H1 (cell line): ENCODE data around the gene TOR1AIP1. TPM values are rescaled to one million over a fixed set of nuclear protein-coding genes. Genes with fewer than 3 reads are reported as not detected.
A peak's percentile ranks its signal among the peaks of the same experiment; 100 is the strongest.

ENCODE experiments used
- CTCF ChIA-PET: fragments of 300-600 bp; sonication (Branson Sonifier 250); formaldehyde crosslinking; loops from one replicate; lab custom pipeline; 2021; ENCODE audit not compliant: partially characterized antibody; lab: Charles Lee
- POLR2A ChIA-PET: fragments of 300-600 bp; sonication (Branson Sonifier 250); formaldehyde crosslinking; loops from one replicate; lab custom pipeline; 2021; ENCODE audit warnings: inconsistent platforms; ENCODE audit not compliant: partially characterized antibody; lab: Charles Lee
- DNase-seq, 2 experiments: peaks; one replicate each; pipeline versions ENCODE4 v3.0.0 to v3.0.0-alpha.2; 2010 to 2022; ENCODE audit warnings: low spot score in 2 of 2, low read depth in 1 of 2, mixed read lengths in 1 of 2
- FAIRE-seq: peaks from 2 replicates; lab custom pipeline; 2011; peaks lifted over from hg19 to GRCh38; lab: Jason Lieb, UNC
- H2AFZ ChIP-seq: 2 replicates; pipeline ENCODE4 v1.8.1; 2012; ENCODE audit warnings: low read length, inconsistent platforms
- H2AK5ac ChIP-seq: 2 replicates; pipeline ENCODE4 v1.6.1; 2013; ENCODE audit warnings: low read depth, low read length
- H2BK120ac ChIP-seq: replicated peaks from 2 replicates; pipeline ENCODE3; 2013; ENCODE audit warnings: low read depth, low read length, inconsistent platforms
- H2BK12ac ChIP-seq: 2 replicates; pipeline ENCODE4 v1.6.1; 2013; ENCODE audit warnings: low read depth, low read length
- H2BK15ac ChIP-seq: 2 replicates; pipeline ENCODE4 v1.6.1; 2013; ENCODE audit warnings: low read length
- H2BK20ac ChIP-seq: 2 replicates; pipeline ENCODE4 v1.6.1; 2013; ENCODE audit warnings: low read length
- H2BK5ac ChIP-seq: 2 replicates; pipeline ENCODE4 v1.6.1; 2013; ENCODE audit warnings: low read depth, low read length
- H3K14ac ChIP-seq: 2 replicates; pipeline ENCODE4 v1.6.1; 2013; ENCODE audit warnings: inconsistent platforms; ENCODE audit not compliant: insufficient read length
- H3K18ac ChIP-seq: 2 replicates; pipeline ENCODE4 v1.6.1; 2013; ENCODE audit warnings: low read length; ENCODE audit errors: extremely low read depth
- H3K23ac ChIP-seq: 2 replicates; pipeline ENCODE4 v1.6.1; 2013; ENCODE audit warnings: inconsistent platforms; ENCODE audit not compliant: insufficient read length
- H3K23me2 ChIP-seq: 2 replicates; pipeline ENCODE4 v1.6.1; 2013; ENCODE audit warnings: low read depth, low read length
- H3K27ac ChIP-seq: 2 replicates; pipeline ENCODE4 v1.6.1; 2011; ENCODE audit warnings: low read depth, low read length, inconsistent platforms
- H3K27me3 ChIP-seq, 4 experiments: replicated peaks in 1 of 4; 1 replicate in 1 of 4; 2 replicates in 3 of 4; pipeline versions ENCODE4 v1.6.1 to v1.8.1; 2011 to 2013; ENCODE audit warnings: low read length in 3 of 4, mild to moderate bottlenecking in 3 of 4, inconsistent platforms in 2 of 4, mixed read lengths in 2 of 4, moderate library complexity in 1 of 4; ENCODE audit not compliant: control insufficient read depth in 3 of 4, insufficient read depth in 3 of 4; ENCODE audit errors: extremely low read depth in 1 of 4
- H3K36me3 ChIP-seq, 4 experiments: 2 replicates each; pipeline versions ENCODE4 v1.6.1 to v1.8.1; 2011 to 2013; ENCODE audit warnings: mild to moderate bottlenecking in 4 of 4, low read length in 3 of 4, moderate library complexity in 2 of 4, control low read depth in 1 of 4, inconsistent platforms in 1 of 4; ENCODE audit not compliant: insufficient read depth in 4 of 4, control insufficient read depth in 2 of 4
- H3K4ac ChIP-seq: replicated peaks from 2 replicates; pipeline ENCODE3; 2013; ENCODE audit warnings: low read length, low read depth, mixed read lengths, inconsistent platforms; ENCODE audit not compliant: insufficient read length
- H3K4me1 ChIP-seq, 4 experiments: replicated peaks in 1 of 4; 1 replicate in 1 of 4; 2 replicates in 3 of 4; pipeline versions ENCODE4 v1.6.1 to v1.8.1; 2011 to 2013; ENCODE audit warnings: low read length in 3 of 4, inconsistent platforms in 2 of 4, mixed read lengths in 1 of 4; ENCODE audit not compliant: insufficient read depth in 4 of 4, control insufficient read depth in 3 of 4
- H3K4me2 ChIP-seq, 2 experiments: 2 replicates each; pipeline versions ENCODE4 v1.6.1 to v1.8.1; 2011 to 2013; ENCODE audit warnings: low read depth in 2 of 2, low read length in 2 of 2, control low read depth in 1 of 2, inconsistent platforms in 1 of 2, mild to moderate bottlenecking in 1 of 2; ENCODE audit not compliant: insufficient read depth in 1 of 2
- H3K4me3 ChIP-seq, 4 experiments: fragments of 200-600, 300-600 bp in 1 of 4; sonication (generic), shearing (Covaris generic), sonication (Bioruptor Twin) in 1 of 4; 2 replicates each; pipeline versions ENCODE4 v1.5.1 to v1.8.1; 2011 to 2016; ENCODE audit warnings: low read length in 4 of 4, low read depth in 3 of 4, control low read depth in 2 of 4, inconsistent platforms in 2 of 4, mild to moderate bottlenecking in 2 of 4, mixed read lengths in 1 of 4, moderate library complexity in 1 of 4; ENCODE audit not compliant: insufficient read depth in 2 of 4; ENCODE audit errors: extremely low read depth in 1 of 4
- H3K56ac ChIP-seq: replicated peaks from 2 replicates; pipeline ENCODE3; 2013; ENCODE audit warnings: low read depth, mild to moderate bottlenecking, mixed read lengths, low read length, inconsistent platforms; ENCODE audit not compliant: insufficient read length
- H3K79me1 ChIP-seq: 2 replicates; pipeline ENCODE4 v1.6.1; 2013; ENCODE audit warnings: low read depth, low read length, control low read depth
- H3K79me2 ChIP-seq, 2 experiments: 2 replicates each; pipeline versions ENCODE4 v1.6.1 to v1.8.1; 2012 to 2013; ENCODE audit warnings: low read length in 2 of 2, mild to moderate bottlenecking in 2 of 2, inconsistent platforms in 1 of 2; ENCODE audit not compliant: insufficient read depth in 2 of 2, control insufficient read depth in 1 of 2
- H3K9ac ChIP-seq, 4 experiments: replicated peaks in 1 of 4; 1 replicate in 1 of 4; 2 replicates in 3 of 4; pipeline versions ENCODE4 v1.6.1 to v1.8.1; 2011 to 2013; ENCODE audit warnings: low read depth in 3 of 4, low read length in 3 of 4, control low read depth in 2 of 4, mild to moderate bottlenecking in 2 of 4, moderate library complexity in 2 of 4, inconsistent platforms in 1 of 4; ENCODE audit errors: extremely low read depth in 1 of 4
- H3K9me3 ChIP-seq, 2 experiments: 2 replicates each; pipeline versions ENCODE4 v1.6.1 to v1.8.1; 2012 to 2013; ENCODE audit warnings: mild to moderate bottlenecking in 2 of 2, moderate library complexity in 2 of 2, control low read depth in 1 of 2, inconsistent platforms in 1 of 2, low read depth in 1 of 2, low read length in 1 of 2, mixed read lengths in 1 of 2; ENCODE audit not compliant: insufficient read depth in 2 of 2
- H4K20me1 ChIP-seq, 2 experiments: replicated peaks in 1 of 2; 2 replicates each; pipeline versions ENCODE3 to v1.8.1; 2011 to 2013; ENCODE audit warnings: inconsistent platforms in 2 of 2, low read length in 2 of 2, mild to moderate bottlenecking in 1 of 2; ENCODE audit not compliant: insufficient read depth in 2 of 2, control insufficient read depth in 1 of 2
- H4K5ac ChIP-seq: 2 replicates; pipeline ENCODE4 v1.6.1; 2013; ENCODE audit warnings: low read length, low read depth, mixed read lengths, inconsistent platforms; ENCODE audit not compliant: insufficient read length
- H4K8ac ChIP-seq: 2 replicates; pipeline ENCODE4 v1.8.0; 2013; ENCODE audit warnings: mild to moderate bottlenecking, moderate library complexity, low read length, inconsistent platforms; ENCODE audit not compliant: insufficient read depth; ENCODE audit errors: extremely low read depth
- H4K91ac ChIP-seq: replicated peaks from 2 replicates; pipeline ENCODE3; 2013; ENCODE audit warnings: low read length, mixed read lengths, inconsistent platforms; ENCODE audit not compliant: insufficient read length
- MAFK ChIP-seq: IDR thresholded peaks from 2 replicates; pipeline ENCODE4 v1.6.1; 2012; ENCODE audit warnings: low read depth, mild to moderate bottlenecking, improper control_type of control experiment, low read length
- SUZ12 ChIP-seq: fragments of 200-600 bp; sonication (generic); IDR thresholded peaks from 2 replicates; pipeline ENCODE4 v1.6.1; 2012; ENCODE audit warnings: mild to moderate bottlenecking, inconsistent platforms, low read length, moderate library complexity, mixed read lengths
- WGBS, 2 experiments: shearing (Covaris generic) in 1 of 2; methylation state at CpG; one replicate each; pipeline versions ENCODE4 v1.1.6 to v1.1.7; 2013 to 2015; ENCODE audit warnings: low lambda C conversion rate in 2 of 2, mixed read lengths in 2 of 2, inconsistent platforms in 1 of 2, low coverage in 1 of 2, missing lambda C conversion rate in 1 of 2; ENCODE audit not compliant: insufficient replicate concordance in 2 of 2, insufficient coverage in 1 of 2, insufficient read length in 1 of 2; ENCODE audit errors: extremely low coverage in 1 of 2, missing lambda C conversion rate in 1 of 2; 5-methylcytosine and 5-hydroxymethylcytosine counted together
- long read RNA-seq, 2 experiments: library from RNA in 1 of 2; library from capped mRNA in 1 of 2; stranded (forward); transcript quantifications; one replicate each; pipeline ENCODE4 v2.0.0, GENCODE V29; 2021; ENCODE audit warnings: inconsistent platforms in 1 of 2
- polyA minus RNA-seq, 3 experiments: library from RNA; depleted of rRNA, polyadenylated mRNA; stranded (reverse); fragments of >200 nt; gene quantifications; 1 replicate in 2 of 3; 2 replicates in 1 of 3; pipeline ENCODE4 v1.2.3, GENCODE V29; 2011
- polyA plus RNA-seq, 7 experiments: library from polyadenylated mRNA; depleted of rRNA in 3 of 7; stranded (reverse) in 5 of 7; unstranded in 2 of 7; fragments of >200 nt in 5 of 7; fragments of 200-250 nt in 2 of 7; gene quantifications; 1 replicate in 5 of 7; 2 replicates in 1 of 7; 4 replicates in 1 of 7; pipeline versions ENCODE4 v1.2.1 to v1.2.3, GENCODE V29; 2011 to 2013; ENCODE audit warnings: missing spikeins in 2 of 7, mixed read lengths in 2 of 7
- total RNA-seq: library from RNA; stranded (reverse); fragmentation: NEBNext Ultra II Directional; extraction: Animal tissue kit (Norgen Biotek cat#: 25700); gene quantifications from 2 replicates; pipeline ENCODE4 v1.2.1, GENCODE V29; 2021
- TF ChIP-seq, protein P1 (sequence below): IDR thresholded peaks from 2 replicates; pipeline ENCODE4 v1.6.1; 2011; ENCODE audit warnings: low read depth, mild to moderate bottlenecking, low read length; ENCODE audit not compliant: insufficient read depth

Gene TOR1AIP1, protein sequence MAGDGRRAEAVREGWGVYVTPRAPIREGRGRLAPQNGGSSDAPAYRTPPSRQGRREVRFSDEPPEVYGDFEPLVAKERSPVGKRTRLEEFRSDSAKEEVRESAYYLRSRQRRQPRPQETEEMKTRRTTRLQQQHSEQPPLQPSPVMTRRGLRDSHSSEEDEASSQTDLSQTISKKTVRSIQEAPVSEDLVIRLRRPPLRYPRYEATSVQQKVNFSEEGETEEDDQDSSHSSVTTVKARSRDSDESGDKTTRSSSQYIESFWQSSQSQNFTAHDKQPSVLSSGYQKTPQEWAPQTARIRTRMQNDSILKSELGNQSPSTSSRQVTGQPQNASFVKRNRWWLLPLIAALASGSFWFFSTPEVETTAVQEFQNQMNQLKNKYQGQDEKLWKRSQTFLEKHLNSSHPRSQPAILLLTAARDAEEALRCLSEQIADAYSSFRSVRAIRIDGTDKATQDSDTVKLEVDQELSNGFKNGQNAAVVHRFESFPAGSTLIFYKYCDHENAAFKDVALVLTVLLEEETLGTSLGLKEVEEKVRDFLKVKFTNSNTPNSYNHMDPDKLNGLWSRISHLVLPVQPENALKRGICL
- total RNA-seq (22.0 and 22.8 TPM in 2 replicates), polyA plus RNA-seq (2011; rRNA removed) (4.1 and 5.7 TPM in 2 replicates), polyA minus RNA-seq (2011; rRNA and poly(A)+ RNA removed) (14.8 and 19.9 TPM in 2 replicates)
- 6.8 TPM for polyA plus RNA-seq (2011; cell fraction: cytosol; rRNA removed)
- 3.1 TPM for polyA plus RNA-seq (2011; cell fraction: nucleus; rRNA removed)
- polyA plus RNA-seq (2012, experiment 1 of 2): 10.2 to 15.3 TPM (median 11.4 TPM) in 4 replicates
- 1.5 TPM for polyA plus RNA-seq (2012, experiment 2 of 2)
- 34.1 TPM for polyA plus RNA-seq (2013, experiment 1 of 2)
- 42.1 TPM for polyA plus RNA-seq (2013, experiment 2 of 2)
- polyA minus RNA-seq (2011; cell fraction: cytosol; rRNA and poly(A)+ RNA removed): 6.2 TPM
- polyA minus RNA-seq (2011; cell fraction: nucleus; rRNA and poly(A)+ RNA removed): 10.4 TPM
- long read RNA-seq, experiment 1, full-length matches to known transcripts: 5 of 22 reads
- long read RNA-seq, experiment 1, partial matches to known transcripts: 15 of 22 reads
- long read RNA-seq, experiment 1, other reads (novel, unspliced or antisense): 2 of 22 reads
- long read RNA-seq, experiment 2, full-length matches to known transcripts: 11 of 16 reads
- long read RNA-seq, experiment 2, partial matches to known transcripts: 0 of 16 reads
- long read RNA-seq, experiment 2, other reads (novel, unspliced or antisense): 5 of 16 reads

DNA sequence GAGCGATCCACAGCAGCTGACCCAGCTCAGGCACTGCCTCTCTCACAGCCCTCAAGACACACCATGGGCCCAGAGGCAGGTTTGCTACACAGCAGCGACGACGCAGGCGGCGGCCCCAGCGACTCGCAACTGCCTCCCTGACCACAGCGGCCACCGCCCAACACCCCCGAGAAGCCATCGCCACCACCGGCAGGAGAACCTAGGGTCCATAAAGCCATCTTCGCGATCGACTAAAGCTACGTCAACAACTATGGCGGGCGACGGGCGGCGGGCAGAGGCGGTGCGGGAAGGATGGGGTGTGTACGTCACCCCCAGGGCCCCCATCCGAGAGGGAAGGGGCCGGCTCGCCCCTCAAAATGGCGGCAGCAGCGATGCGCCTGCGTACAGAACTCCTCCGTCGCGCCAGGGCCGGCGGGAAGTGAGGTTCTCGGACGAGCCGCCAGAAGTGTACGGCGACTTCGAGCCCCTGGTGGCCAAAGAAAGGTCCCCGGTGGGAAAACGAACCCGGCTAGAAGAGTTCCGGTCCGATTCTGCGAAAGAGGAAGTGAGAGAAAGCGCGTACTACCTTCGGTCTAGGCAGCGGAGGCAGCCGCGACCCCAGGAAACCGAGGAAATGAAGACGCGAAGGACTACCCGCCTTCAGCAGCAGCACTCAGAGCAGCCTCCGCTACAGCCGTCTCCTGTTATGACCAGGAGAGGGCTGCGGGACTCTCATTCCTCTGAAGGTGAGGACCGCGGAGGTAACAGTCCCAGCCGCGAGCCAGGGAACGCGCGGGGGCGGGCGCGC is at the start of gene TOR1AIP1:
Gene TOR1AIP1 (plus strand): TSS at position 33 of the 787 bp plus-strand sequence. CDS start 218 bp downstream, at position 251.
- peak within 1 kb of the TSS; percentile 99 for H3K27ac ChIP-seq
- no peak for FAIRE-seq
- POLR2A ChIA-PET: interaction anchor here (0.7 to 2.7 kb wide), 18 partner anchors 8 to 225 kb away, joined by 3 to 16 read pairs (median 4); partner anchors contain the start of gene CEP350
- TF ChIP-seq, protein P1, sequence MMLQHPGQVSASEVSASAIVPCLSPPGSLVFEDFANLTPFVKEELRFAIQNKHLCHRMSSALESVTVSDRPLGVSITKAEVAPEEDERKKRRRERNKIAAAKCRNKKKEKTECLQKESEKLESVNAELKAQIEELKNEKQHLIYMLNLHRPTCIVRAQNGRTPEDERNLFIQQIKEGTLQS: no peak
- TF ChIP-seq MAFK (no peak; the same call in 1 of the 2 replicates), SUZ12 (no peak)

More for the DNA sequence above, at the start of gene TOR1AIP1:
- H2BK12ac ChIP-seq: peak within 1 kb of the TSS; percentile 96; the same call in 1 of the 2 replicates
- H3K23me2 ChIP-seq: peaks cover 12% of the 10 kb centered on the region
- H3K79me2 ChIP-seq: peaks cover 0 to 9% of the 10 kb centered on the region in 2 experiments; a peak in 2 of 4 replicates
- peak within 1 kb of the TSS; percentile 92 for H3K56ac ChIP-seq
- H3K27me3 ChIP-seq: no peaks in the 10 kb centered on the region
- H3K9ac ChIP-seq: peak within 1 kb of the TSS; percentile 88 to 99 (median 99)
- WGBS, 2 experiments: 1% methylated on average over 70 of the region's 72 CpGs; no CpG with 5 or more reads in 1 of the 2 experiments
- H4K5ac ChIP-seq: peak within 1 kb of the TSS; percentile 91
- H3K4ac ChIP-seq: peak within 1 kb of the TSS; percentile 76
- DNase-seq: peak; percentile 94 to 95
- H3K9me3 ChIP-seq: no peaks in the 10 kb centered on the region
- H3K23ac ChIP-seq: no peak within 1 kb of the TSS
- CTCF ChIA-PET: interaction anchor here (0.5 to 2.8 kb wide), 9 partner anchors 15 to 285 kb away, joined by 3 to 12 read pairs (median 4); partner anchors contain the start of gene CEP350
- peak within 1 kb of the TSS; percentile 90 for H2AFZ ChIP-seq
- peak within 1 kb of the TSS; percentile 99 for H2BK5ac ChIP-seq
- peak within 1 kb of the TSS; percentile 81 to 90 for H3K4me2 ChIP-seq
- H2BK15ac ChIP-seq: peak within 1 kb of the TSS; percentile 98; the same call in 1 of the 2 replicates
- H3K18ac ChIP-seq: peak within 1 kb of the TSS; percentile 100
- no peak within 1 kb of the TSS for H2BK120ac ChIP-seq
- peak within 1 kb of the TSS; percentile 99 for H4K8ac ChIP-seq
- H3K4me3 ChIP-seq: peak within 1 kb of the TSS; percentile 87 to 92 (median 90)
- 0 out of 2 replicates have a peak within 1 kb of the TSS, but pooled peaks have one; percentile 63 for H2BK20ac ChIP-seq
- H3K4me1 ChIP-seq: peaks cover 0 to 3% (median 0%) of the 10 kb centered on the region in 4 experiments; a peak in 1 of 7 replicates
- peak within 1 kb of the TSS; percentile 61; the same call in 1 of the 2 replicates for H2AK5ac ChIP-seq
- peaks cover 0 to 13% (median 0%) of the 10 kb centered on the region in 4 experiments; a peak in 2 of 8 replicates for H3K36me3 ChIP-seq
- H3K14ac ChIP-seq: no peak within 1 kb of the TSS
- H4K91ac ChIP-seq: peak within 1 kb of the TSS; percentile 97
- H3K79me1 ChIP-seq: no peaks in the 10 kb centered on the region
- no peaks in the 10 kb centered on the region for H4K20me1 ChIP-seq
